ENCODE results near the gene ASIP.
"Not testable (repeated sequence)": the region's sequence is repeated elsewhere in the genome, so short reads cannot be mapped to it uniquely, and the experiment has no call there.

Gene ASIP

DNA sequence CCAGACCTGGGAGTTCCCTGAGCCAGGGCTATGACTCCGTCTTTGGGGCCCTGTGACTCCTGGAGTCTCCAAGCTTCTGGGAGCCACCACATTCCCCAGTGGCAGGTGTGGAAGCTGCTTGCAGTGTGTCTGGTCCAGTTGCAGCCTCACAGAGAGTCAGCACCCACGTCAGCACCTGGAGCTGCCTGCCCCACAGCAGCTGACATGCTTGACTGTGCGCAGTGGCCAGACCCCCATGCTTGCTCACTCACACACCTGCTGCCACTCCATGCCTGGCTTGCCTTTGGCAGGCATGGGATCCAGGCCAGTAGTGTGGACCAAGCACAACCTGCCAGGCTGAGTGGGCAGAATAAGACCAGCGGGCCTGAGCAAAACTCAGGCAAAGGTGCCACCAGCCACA is 31.0 kb upstream of the ASIP start:
- DNase-seq (ENCODE audit: extremely low read depth, low read depth), result no peak
- TF ChIP-seq, protein P1, sequence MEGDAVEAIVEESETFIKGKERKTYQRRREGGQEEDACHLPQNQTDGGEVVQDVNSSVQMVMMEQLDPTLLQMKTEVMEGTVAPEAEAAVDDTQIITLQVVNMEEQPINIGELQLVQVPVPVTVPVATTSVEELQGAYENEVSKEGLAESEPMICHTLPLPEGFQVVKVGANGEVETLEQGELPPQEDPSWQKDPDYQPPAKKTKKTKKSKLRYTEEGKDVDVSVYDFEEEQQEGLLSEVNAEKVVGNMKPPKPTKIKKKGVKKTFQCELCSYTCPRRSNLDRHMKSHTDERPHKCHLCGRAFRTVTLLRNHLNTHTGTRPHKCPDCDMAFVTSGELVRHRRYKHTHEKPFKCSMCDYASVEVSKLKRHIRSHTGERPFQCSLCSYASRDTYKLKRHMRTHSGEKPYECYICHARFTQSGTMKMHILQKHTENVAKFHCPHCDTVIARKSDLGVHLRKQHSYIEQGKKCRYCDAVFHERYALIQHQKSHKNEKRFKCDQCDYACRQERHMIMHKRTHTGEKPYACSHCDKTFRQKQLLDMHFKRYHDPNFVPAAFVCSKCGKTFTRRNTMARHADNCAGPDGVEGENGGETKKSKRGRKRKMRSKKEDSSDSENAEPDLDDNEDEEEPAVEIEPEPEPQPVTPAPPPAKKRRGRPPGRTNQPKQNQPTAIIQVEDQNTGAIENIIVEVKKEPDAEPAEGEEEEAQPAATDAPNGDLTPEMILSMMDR (IDR thresholded peaks at IDR 0.05; ENCODE audit: low read depth, low read length), result no peak

DNA sequence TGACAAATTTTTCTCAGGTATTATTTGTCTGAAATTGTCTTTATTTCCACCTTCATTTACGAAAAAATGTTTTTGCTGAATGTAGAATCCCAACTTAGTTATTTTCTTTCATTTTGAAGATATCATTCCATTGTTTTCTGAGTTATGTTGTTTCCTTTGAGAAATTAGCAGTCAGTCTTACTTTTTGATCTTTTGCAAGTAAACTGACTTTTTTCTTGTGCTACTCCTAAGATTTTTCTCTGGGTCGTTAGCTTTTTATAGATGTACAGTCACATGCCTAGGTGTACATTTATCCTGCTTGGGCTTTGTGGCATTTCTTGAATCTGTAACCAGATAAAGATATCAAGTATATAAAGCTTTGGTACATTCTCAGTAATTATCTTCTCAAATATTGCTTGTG is 29.6 kb upstream of the ASIP start:
- TF ChIP-seq, protein P1 (IDR thresholded peaks at IDR 0.05; ENCODE audit: low read depth, low read length), result no peak
- DNase-seq (ENCODE audit: extremely low read depth, low read depth), result no peak

DNA sequence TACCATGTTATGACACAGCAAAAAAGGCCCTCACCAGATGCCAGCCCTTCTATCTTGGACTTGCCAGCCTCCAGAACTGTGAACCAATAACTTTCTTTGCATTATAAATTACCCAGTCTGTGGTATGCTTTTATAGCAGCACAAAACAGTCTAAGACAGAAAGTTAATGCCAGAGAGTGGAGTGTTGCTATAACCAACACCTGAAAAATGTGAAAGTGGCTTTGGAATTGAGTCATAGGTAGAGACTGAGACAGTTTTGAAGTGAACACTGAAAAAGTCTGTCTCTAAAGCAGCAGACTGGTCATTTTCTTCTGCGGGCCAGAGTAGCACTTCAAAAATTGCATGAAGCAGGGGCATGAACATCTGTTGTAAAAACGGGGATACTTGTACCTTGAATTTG is 28.0 kb upstream of the ASIP start:
- TF ChIP-seq, protein P1 (IDR thresholded peaks at IDR 0.05; ENCODE audit: low read depth, low read length), result no peak
- DNase-seq (ENCODE audit: extremely low read depth, low read depth), result no peak

DNA sequence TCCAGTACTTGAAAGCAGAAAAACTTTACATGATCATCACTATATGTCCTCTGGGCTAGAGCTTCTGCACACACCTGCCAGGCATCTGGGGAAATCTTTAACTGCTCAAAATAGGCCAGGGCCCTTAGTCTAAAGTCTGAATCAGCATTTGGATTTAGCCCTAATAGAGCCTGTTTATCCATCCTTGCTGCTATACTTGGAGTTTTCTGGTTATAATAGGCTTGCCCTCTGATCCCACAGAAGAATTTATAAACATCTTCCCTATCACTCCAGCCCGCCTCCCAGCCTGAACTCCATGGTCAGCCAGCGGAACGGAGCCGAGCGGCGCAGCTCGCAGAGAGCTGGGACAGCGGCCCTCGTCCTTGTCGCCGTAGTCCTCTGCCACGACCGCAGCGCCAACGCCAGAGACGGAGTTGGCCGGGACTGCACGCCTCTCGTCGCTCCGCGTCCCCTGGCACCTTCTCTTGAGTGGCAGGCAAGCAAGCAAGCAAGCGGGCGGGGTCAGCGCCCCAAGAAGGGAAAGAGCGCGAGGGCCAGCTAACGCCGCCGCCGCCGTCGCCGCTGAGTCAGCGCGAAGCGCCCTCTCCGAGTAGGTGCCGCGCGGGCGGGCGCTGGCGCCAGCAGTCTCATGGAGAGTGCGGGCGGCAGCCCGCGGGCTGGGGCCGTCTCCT is 25.4 kb upstream of the ASIP start:
- TF ChIP-seq, protein P1 (IDR thresholded peaks at IDR 0.05; ENCODE audit: low read depth, low read length), result no peak
- peak; percentile 4 for DNase-seq (ENCODE audit: extremely low read depth, low read depth)

DNA sequence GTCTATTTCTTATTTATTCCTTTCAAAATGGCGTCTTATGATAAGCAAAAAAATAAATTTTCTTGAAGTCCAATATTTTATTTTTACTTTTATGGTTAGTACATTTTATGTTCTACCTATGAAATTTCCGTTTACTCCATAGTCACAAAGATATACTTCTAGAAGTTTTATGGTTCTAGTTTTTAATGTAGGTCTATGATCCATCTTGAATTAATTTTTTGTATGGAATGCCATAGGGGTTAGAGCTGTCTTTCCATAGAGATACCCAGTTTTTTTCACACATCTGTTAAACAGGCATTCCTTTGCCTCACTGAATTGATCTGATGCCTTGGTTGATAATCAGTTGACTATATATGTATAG is 24.9 kb upstream of the ASIP start:
- TF ChIP-seq, protein P1 (IDR thresholded peaks at IDR 0.05; ENCODE audit: low read depth, low read length), result no peak
- no peak for DNase-seq (ENCODE audit: extremely low read depth, low read depth)

DNA sequence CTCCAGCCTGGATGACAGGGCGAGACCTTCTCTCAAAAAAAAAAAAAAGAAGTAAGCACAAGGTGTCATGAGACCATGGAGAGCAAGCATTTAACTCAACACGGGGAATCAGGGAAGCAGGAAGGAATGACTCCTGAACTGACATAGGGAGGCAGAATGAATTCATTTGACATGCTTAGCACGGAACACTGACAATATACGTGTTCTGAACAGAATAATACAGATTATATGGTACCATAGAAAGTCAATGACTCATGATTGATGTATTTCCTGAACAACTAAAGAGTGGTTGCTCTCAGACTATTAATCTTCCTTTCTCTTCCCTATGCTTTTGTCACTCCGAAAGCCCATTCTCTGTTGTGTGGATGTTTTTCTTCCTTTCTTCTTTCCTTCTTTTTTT is 20.7 kb upstream of the ASIP start:
- TF ChIP-seq, protein P1 (IDR thresholded peaks at IDR 0.05; ENCODE audit: low read depth, low read length), result no peak
- DNase-seq (ENCODE audit: extremely low read depth, low read depth), result no peak

DNA sequence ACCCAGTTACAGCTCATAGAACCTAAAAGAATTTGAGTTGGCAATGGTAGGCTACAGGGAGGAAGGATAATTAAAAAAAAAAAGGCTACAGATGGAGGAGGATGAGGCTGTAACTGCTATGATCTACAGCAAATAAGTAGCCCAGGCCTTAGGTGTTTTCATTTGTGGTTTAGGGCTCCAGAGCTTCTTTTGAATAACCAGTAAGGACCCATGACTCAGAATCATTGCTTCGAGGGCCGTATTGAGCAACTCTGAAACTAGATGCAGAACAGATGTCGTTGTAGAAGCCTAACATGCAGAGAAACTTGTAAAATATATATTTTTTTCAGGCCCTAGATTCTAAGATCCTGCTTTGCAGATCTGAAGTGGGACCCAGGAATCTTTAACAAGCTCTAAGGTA is 19.0 kb upstream of the ASIP start:
- DNase-seq (ENCODE audit: extremely low read depth, low read depth), result peak; percentile 91
- TF ChIP-seq, protein P1 (IDR thresholded peaks at IDR 0.05; ENCODE audit: low read depth, low read length), result no peak

DNA sequence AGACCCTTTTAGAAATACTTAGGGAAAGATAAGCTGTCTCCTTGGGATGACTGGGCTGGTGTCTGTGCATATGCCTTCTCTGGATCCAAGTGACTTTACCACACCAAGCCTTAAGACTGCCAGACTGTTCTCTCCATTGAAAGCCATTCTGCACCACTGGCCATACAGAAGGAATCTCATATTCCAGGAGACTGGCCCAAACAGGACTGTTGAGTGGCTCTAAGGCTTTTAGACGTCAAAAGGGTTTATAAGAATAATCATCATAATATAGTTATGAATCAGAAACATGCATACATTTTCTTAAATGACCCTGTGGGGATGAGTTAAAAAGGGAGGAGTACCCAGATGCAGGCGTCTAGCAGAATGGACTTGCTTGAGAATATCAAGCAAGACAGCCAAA is 17.0 kb upstream of the ASIP start:
- DNase-seq (ENCODE audit: extremely low read depth, low read depth), result not testable (repeated sequence)

All from AG09319 (cell line).